ENCODE measurements around the gene RFLNA.
"Not testable (repeated sequence)": the region's sequence is repeated elsewhere in the genome, so short reads cannot be mapped to it uniquely, and the experiment has no call there.

RFLNA gene

GRCh38 chr12:124321556-124322270 lies 26.8 kb downstream of the RFLNA start:
- DNase-seq, result no peak

GRCh38 chr12:124322271-124322998 lies 27.5 kb downstream of the RFLNA start:
- DNase-seq, result no peak

- not testable (repeated sequence) for DNase-seq
Measured at GRCh38 chr12:124322999-124323328, 28.1 kb downstream of the RFLNA start.

DNA sequence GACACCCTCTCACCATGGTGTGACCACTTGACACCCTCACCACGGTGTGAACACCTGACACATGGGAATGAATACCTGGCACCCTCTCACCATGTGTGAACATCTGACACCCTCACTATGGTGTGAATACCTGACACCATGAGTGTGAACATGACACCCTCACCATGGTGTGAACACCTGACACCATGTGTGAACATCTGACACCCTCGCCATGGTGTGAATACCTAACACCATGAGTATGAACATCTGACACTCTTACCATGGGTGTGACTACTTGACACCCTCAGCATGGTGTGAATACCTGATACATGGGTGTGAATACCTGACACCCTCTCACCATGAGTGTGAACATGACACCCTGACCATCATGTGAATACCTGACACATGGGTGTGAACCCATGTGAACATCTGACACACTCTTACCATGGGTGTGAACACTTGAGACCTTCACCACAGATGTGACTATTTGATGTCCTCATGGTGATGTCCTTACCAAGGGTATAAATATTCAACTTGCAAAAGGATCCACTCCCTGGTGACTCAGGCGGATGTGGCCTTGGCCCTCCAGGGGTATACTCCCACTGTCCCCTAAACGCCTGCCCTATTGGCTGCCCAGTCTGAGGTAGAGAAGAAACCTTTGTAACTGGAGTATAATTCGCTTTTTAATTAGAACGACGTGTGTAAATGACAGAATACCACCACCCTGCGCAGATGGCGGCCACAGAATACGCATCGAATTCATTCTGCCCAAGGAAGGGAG lies 29.1 kb downstream of the RFLNA start:
- DNase-seq, result no peak

- DNase-seq, result no peak
Measured at GRCh38 chr12:124324803-124325705, 30.2 kb downstream of the RFLNA start.

- no peak for DNase-seq
Measured at GRCh38 chr12:124326104-124326503, 31.2 kb downstream of the RFLNA start.

DNA sequence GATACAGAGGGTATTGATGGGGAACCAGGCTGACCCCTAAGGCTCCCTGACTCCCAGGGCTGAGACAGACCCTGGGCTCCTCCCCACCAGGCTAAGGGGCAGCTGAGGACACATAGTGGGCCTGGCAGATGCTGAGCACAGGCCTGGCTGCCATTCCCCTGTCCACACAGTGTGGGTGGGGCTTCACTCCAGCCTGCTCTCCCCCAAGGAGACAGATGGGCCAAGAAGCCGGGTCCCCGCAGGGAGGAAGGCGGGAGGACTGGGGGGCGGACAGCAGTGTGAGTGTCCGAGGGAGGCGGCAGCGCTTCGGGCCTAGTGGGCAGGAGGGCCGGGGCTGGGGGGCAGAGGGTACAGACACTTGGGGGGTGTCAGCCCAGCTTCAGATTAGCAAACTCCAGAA lies 32.0 kb downstream of the RFLNA start:
- no peak for DNase-seq

DNA sequence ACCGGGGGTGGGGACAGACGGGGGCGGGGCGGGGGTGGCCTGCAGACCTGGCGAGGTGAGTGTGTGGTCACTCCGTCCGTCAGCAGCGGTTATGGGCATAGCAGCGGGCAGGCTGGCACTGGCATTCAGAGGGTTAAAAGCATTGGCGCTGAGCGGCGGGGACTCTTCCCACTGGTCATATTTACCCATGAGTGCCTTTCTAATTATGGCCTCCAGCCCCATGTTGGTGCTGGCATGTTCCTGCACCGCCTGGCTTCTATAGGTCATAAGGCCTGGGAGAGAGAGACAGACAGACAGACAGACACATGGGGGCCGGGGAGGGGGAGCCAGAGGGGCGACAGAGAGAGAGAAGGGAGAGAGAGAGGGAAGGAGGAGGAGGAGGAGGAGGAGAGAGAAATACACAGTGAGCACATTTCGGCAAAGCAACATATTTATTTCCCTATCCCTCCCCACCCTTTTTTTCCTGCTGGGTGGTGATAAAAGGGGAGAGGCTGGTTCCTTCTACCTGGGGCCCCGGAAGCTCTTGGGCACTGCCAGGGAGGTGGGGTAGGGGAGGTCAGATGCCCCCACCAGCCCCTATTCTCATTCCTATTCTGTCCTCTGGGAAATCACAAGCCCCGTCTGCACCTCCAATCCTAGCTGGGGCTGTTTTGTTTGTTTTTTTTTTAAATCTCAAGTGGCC lies 32.6 kb downstream of the RFLNA start:
- DNase-seq, result no peak

DNA sequence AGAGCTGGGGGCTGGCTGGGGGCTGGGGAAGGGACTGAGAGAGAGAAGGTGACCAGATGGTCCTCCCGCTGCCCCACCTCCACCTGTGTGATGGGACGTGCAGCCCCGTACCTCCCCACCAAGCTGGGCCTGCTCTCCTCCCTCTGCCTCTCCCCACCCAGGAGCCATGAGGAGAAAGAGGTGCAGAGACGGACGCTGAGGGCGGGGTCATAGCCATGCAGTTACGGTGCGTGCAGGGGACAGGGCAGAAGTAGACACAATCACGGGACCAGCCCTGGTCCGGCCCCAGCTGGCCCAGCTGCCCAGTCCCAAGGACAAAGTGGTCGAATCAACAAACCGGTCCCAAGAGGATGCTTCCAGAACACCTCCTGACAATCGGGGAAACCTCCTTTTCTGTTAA lies 33.2 kb downstream of the RFLNA start:
- DNase-seq, result no peak

DNA sequence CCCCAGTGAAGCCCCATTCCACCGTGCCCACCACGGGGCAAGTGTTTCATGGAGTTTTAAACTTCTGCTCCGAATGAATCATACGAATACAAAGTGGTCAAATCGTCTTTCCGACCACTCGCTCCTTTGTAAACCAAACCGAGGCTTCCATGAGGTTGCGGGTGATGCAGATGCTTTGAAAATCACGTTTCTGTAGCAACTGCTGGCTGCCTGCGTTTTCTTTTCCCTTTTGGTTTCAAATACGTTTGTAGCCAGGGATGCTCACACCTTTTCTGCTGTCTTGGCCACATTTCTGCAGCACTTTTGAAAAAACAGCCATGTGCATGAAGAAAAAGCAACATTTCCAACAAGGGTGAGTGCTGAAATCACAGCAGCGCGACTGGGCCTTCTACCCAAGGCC lies 33.7 kb downstream of the RFLNA start:
- no peak for DNase-seq

GRCh38 chr12:124332058-124332672 lies 37.3 kb downstream of the RFLNA start:
- no peak for DNase-seq

DNA sequence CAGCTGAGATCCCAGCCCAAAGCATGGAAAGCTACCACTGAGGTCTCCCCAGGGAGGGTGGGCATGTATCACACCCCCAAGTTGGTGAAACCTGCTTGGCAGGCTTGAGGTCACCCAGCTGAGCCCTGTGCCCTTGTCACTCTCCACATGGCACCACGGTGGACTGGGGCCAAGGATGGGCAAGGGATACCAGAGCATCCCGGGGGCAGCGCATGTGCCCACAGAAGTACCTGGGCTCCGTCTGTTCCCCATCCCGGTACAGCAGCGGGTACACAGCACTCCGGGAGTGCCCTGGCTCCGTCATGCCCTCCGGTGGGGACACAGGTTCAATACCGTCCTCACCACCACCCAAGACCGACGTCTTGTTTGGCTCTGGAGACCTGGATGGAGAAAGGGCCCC lies 38.0 kb downstream of the RFLNA start:
- DNase-seq, result no peak

DNA sequence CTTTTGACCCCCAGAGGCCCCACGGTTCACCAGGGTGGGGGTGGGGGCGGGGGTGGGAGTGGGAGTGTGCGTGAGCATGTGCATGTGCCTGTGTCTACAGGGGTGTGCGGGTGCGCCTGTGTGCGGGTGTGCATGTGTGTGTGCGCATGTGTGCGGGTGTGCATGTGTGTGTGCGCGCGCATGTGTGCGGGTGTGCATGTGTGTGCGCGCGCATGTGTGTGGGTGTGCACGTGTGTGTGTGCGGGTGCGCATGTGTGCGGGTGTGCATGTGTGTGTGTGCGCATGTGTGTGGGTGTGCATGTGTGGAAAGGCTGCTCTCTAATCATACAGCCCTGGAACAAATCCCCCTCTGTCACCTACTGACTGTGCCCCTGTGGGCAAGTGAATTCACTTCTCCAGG lies 38.8 kb downstream of the RFLNA start:
- DNase-seq, result no peak

DNA sequence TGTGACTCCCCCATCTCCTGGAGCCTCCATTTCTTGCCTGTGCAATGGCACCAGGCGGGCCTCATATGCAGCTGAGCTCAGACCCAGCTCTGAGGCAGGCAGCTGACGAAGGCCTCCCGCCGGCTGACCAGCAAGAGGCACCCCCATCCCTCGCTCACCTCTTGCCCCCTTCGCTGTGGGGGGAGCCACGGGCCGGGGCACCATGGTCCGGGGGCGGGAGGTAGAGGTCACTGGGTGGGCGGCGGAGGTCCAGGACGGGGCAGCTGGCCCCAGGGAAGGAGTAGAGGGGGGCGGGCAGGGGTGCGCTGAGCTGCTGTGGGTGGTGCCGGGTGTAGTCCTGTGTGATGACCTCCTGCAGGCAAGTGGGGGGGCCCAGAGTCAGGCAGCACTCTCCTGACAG lies 39.4 kb downstream of the RFLNA start:
- no peak for DNase-seq

DNA sequence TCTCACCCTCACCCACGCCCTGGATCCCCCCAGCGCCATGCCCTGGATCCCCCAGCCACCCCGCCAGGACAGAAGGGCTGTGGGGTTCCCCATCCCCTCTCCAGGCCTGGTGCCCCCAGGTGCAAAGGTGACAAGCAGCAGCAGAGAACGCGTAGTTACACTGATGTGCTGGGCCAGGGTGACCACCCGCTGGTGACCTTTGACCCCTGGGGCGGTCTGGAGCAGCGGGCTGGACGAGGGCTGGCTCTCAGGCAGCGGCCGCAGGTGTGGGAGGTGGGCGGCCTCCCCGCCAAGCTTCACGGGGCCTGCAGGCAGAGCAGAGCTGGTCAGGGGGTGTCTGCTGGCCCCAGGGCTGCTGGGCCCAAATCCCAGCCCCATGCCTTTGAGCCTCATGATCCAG lies 40.1 kb downstream of the RFLNA start:
- DNase-seq, result no peak

GRCh38 chr12:124335426-124336183 lies 40.7 kb downstream of the RFLNA start:
- DNase-seq, result no peak

DNA sequence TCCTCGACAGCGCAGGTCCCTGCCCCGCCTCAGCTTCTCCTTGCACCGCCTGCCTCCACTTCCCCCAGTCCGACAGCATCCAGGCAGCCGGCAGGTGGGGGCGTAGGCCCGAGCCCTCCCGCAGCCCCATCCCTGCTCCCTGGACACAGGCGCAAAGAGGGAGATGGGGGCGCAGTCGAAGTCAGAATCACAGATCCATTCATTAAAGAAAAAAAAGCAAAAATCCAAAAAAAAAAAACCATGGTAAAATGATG lies 41.2 kb downstream of the RFLNA start:
- DNase-seq, result no peak

GRCh38 chr12:124336742-124337520 lies 42.0 kb downstream of the RFLNA start:
- no peak for DNase-seq

DNA sequence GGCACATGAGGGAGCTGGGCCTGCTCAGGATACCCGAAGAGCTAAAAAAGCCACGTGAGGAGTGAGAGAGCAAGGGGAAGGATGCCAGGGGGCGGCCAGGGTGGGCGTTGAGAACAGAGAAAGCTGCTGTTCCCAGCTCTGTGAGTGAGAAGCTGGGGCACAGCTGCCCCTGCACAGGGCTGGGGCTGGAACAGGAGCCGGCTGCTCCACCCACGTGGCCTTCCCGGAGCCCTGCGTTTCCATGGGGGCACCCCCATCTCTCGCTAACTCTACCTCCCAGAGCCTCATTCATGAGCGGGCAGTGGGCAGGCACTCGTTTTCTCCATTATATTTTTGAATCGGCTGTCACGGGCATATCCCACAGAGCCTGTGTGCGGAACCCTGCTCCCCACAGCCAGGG lies 42.7 kb downstream of the RFLNA start:
- no peak for DNase-seq

DNA sequence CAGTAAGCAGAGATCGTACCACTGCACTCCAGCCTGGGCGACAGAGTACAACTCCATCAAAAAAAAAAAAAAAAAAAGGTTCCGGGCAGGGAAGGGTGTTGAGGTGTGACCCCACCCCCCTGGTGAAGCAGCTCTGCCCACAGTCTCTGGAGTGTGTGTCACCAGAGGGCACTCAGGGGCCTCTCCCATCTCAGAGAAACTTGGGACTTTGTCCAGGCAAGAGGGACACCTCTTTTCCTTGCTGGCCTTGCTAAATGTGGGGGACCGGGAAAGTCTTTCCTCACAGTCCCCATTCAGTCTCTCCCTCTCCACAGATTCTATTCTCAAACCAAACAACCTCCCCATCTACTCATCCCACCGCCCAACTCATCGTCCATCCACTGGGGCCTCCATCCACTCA lies 43.6 kb downstream of the RFLNA start:
- DNase-seq, result no peak
